Natural killer cell (primary cell): ENCODE measurements around the gene LYRM7. TPM values are rescaled to one million over a fixed set of nuclear protein-coding genes. Genes with fewer than 3 reads are reported as not detected.

ENCODE experiments used
- ATAC-seq, 3 donors: fragments of 150-1000 bp in 2 of 3; fragments of 200-7000 bp in 1 of 3; cut with Tn5 transposase; 1 replicate in 1 of 3; 2 replicates in 2 of 3; pipeline ENCODE4 v1.10.0; 2021; ENCODE audit warnings: mild to moderate bottlenecking in 2 of 3, moderate library complexity in 2 of 3
- DNase-seq, 2 donors: peaks; one replicate each; pipeline versions ENCODE4 v3.0.0 to v3.0.0-alpha.2; 2013 to 2021; ENCODE audit warnings: mixed read lengths in 1 of 2
- H3K27ac ChIP-seq: one replicate; pipeline ENCODE4 v1.5.1; 2013; ENCODE audit warnings: mild to moderate bottlenecking, low read length
- H3K27me3 ChIP-seq: one replicate; pipeline ENCODE4 v1.6.1; 2013; ENCODE audit warnings: low read length; ENCODE audit not compliant: control insufficient read depth, insufficient read depth
- H3K36me3 ChIP-seq: one replicate; pipeline ENCODE4 v1.6.1; 2013; ENCODE audit warnings: low read length; ENCODE audit not compliant: control insufficient read depth, insufficient read depth
- H3K4me1 ChIP-seq: one replicate; pipeline ENCODE4 v1.6.1; 2013; ENCODE audit warnings: low read length; ENCODE audit not compliant: control insufficient read depth, insufficient read depth
- H3K4me3 ChIP-seq: one replicate; pipeline ENCODE4 v1.5.1; 2013; ENCODE audit warnings: low read length
- H3K9me3 ChIP-seq: one replicate; pipeline ENCODE4 v1.6.1; 2013; ENCODE audit warnings: low read length; ENCODE audit not compliant: control insufficient read depth, insufficient read depth
- H3K27ac Mint-ChIP-seq, 2 donors: one replicate each; pipeline ENCODE4 v1.8.0; 2022; ENCODE audit warnings: mild to moderate bottlenecking in 2 of 2, mixed read lengths in 2 of 2, moderate library complexity in 1 of 2
- H3K27me3 Mint-ChIP-seq, 2 donors: one replicate each; pipeline ENCODE4 v1.8.0; 2022; ENCODE audit warnings: low read depth in 2 of 2, mixed read lengths in 2 of 2
- H3K36me3 Mint-ChIP-seq: one replicate; pipeline ENCODE4 v1.8.0; 2022; ENCODE audit warnings: mixed read lengths
- H3K4me1 Mint-ChIP-seq, 2 donors: one replicate each; pipeline ENCODE4 v1.8.0; 2022; ENCODE audit warnings: mixed read lengths in 2 of 2
- H3K4me3 Mint-ChIP-seq: one replicate; pipeline ENCODE4 v1.8.0; 2022; ENCODE audit warnings: mild to moderate bottlenecking, moderate library complexity, mixed read lengths
- H3K9me3 Mint-ChIP-seq, 2 donors: one replicate each; pipeline ENCODE4 v1.8.0; 2022; ENCODE audit warnings: mixed read lengths in 2 of 2
- WGBS: methylation state at CpG from one replicate; pipeline ENCODE4 v1.1.7; 2013; ENCODE audit warnings: missing lambda C conversion rate; ENCODE audit not compliant: insufficient coverage; 5-methylcytosine and 5-hydroxymethylcytosine counted together
- intact Hi-C: fragments of 100-400 bp; cut with micrococcal nuclease; formaldehyde crosslinking; loops from one replicate; pipeline ENCODE4 v1.14.2; 2022
- total RNA-seq, 4 donors: library from RNA; stranded (reverse); fragments of 120-200 nt in 1 of 4; gene quantifications; one replicate each; pipeline versions ENCODE4 v1.2.3 to v1.2.4, GENCODE V29; 2013 to 2022
- TF ChIP-seq, protein P1 (sequence below): fragments of 200-600 bp; IDR thresholded peaks from one replicate; pipeline ENCODE4 v1.8.0; 2022; ENCODE audit warnings: antibody characterized with exemption

Gene LYRM7
- total RNA-seq, 3 donors from 2014 or later (not counting 1 experiment from before 2014, with no cell fraction given) = 7.4 to 9.7 (median 7.6) TPM

DNA sequence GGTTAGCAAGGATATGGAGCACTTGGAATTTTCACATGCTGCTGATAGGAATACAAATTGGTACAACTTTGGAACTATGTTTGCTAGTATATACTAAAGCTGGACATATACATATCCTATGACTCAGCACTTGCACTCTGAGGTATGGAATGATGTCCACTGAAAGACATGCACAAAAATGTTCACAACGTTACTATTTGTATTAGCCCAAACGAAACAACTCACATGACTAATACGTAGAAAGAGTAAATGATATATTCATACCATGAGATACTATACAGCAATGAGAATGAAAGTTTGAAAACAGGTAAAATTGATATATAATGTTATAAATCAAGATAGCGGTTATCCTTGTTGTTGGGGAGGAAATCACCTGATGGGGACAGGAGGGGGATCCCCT is 47.6 kb downstream of the LYRM7 start:
- Histone ChIP-seq H3K27me3 (no peaks in the 10 kb centered on the region), H3K36me3 (no peaks in the 10 kb centered on the region), H3K4me1 (peaks cover 4% of the 10 kb centered on the region), H3K4me3 (no peak overlapping the region), H3K27ac (no peak overlapping the region), H3K9me3 (no peaks in the 10 kb centered on the region)
- Mint-ChIP-seq H3K27ac (no peak overlapping the region), H3K4me3 (no peak overlapping the region), H3K36me3 (no peaks in the 10 kb centered on the region), H3K9me3 (no peaks in the 10 kb centered on the region), H3K27me3 (peaks cover 3 to 8% of the 10 kb centered on the region in 2 donors), H3K4me1 (peaks cover 4 to 7% of the 10 kb centered on the region in 2 donors)
- ATAC-seq (no peak), DNase-seq (no peak)
- 89% methylated on average over 1 of the region's 4 CpGs for WGBS
- intact Hi-C loops = no loop called here
- TF ChIP-seq, protein P1, sequence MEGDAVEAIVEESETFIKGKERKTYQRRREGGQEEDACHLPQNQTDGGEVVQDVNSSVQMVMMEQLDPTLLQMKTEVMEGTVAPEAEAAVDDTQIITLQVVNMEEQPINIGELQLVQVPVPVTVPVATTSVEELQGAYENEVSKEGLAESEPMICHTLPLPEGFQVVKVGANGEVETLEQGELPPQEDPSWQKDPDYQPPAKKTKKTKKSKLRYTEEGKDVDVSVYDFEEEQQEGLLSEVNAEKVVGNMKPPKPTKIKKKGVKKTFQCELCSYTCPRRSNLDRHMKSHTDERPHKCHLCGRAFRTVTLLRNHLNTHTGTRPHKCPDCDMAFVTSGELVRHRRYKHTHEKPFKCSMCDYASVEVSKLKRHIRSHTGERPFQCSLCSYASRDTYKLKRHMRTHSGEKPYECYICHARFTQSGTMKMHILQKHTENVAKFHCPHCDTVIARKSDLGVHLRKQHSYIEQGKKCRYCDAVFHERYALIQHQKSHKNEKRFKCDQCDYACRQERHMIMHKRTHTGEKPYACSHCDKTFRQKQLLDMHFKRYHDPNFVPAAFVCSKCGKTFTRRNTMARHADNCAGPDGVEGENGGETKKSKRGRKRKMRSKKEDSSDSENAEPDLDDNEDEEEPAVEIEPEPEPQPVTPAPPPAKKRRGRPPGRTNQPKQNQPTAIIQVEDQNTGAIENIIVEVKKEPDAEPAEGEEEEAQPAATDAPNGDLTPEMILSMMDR = no peak

DNA sequence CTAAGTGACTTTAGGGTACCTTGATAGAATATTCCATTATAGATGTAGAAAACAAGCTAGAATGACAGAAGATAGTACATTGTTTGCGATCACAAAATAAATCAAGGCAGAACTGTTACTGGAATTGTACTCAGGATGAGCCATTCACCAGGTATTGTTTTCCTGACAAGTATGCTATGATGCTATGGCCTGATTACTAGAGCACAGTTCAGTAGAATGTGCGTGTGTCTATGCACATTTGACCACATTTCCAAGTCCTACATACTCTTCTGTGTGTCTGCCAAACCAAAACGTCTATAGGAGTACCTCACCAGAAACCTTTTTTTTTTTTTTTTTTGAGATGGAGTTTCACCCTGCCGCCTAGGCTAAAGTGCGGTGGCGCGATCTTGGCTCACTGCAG is 49.8 kb downstream of the LYRM7 start:
- H3K36me3 Mint-ChIP-seq = no peaks in the 10 kb centered on the region
- no peaks in the 10 kb centered on the region for H3K9me3 Mint-ChIP-seq
- intact Hi-C loops = no loop called here
- Histone ChIP-seq H3K27ac (no peak overlapping the region), H3K27me3 (no peaks in the 10 kb centered on the region), H3K36me3 (no peaks in the 10 kb centered on the region), H3K9me3 (no peaks in the 10 kb centered on the region), H3K4me1 (peaks cover 19% of the 10 kb centered on the region), H3K4me3 (no peak overlapping the region)
- TF ChIP-seq, protein P1 = no peak
- H3K27ac Mint-ChIP-seq = no peak overlapping the region
- 91% methylated on average over 7 of the region's 7 CpGs for WGBS
- H3K4me3 Mint-ChIP-seq = no peak overlapping the region
- DNase-seq (no peak), ATAC-seq (no peak)
- peaks cover 3 to 8% of the 10 kb centered on the region in 2 donors for H3K27me3 Mint-ChIP-seq
- no peaks in the 10 kb centered on the region for H3K4me1 Mint-ChIP-seq

DNA sequence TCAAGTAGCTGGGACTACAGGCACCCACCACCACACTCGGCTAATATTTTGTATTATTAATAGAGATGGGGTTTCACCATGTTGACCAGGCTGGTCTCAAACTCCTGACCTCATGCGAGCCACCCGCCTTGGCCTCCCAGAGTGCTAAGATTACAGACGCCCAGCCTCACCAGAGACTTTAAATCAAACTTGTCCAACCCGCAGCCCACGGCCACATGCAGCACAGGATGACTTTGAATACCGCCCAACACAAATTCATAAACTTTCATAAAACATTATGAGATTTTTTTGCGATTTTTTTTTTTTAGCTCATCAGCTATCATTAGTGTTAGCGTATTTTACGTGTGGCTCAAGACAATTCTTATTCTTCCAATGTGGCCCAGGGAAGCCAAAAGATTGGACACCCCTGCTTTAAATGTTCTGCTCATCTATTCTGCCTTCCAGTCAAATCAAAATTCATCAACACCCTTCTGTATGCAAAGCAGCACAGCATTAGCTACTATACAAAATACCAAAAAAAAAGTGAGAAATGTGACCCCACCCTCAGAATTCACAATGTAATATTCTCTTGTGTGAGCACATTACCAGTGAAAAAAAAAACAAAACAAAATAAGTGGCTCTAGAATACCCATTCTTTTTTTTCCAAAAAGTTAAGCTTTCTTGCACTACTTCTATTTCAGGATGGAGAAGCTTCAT is 50.4 kb downstream of the LYRM7 start:
- Mint-ChIP-seq H3K27ac (no peak overlapping the region), H3K9me3 (no peaks in the 10 kb centered on the region), H3K27me3 (peaks cover 3 to 8% of the 10 kb centered on the region in 2 donors), H3K4me3 (no peak overlapping the region), H3K36me3 (no peaks in the 10 kb centered on the region), H3K4me1 (no peaks in the 10 kb centered on the region)
- H3K4me1 ChIP-seq = peaks cover 19% of the 10 kb centered on the region
- no peaks in the 10 kb centered on the region for H3K27me3 ChIP-seq
- no peak for DNase-seq
- no peaks in the 10 kb centered on the region for H3K36me3 ChIP-seq
- H3K4me3 ChIP-seq = no peak overlapping the region
- whole genome bisulfite sequencing = 90% methylated on average over 9 of the region's 10 CpGs
- ATAC-seq = no peak
- no peaks in the 10 kb centered on the region for H3K9me3 ChIP-seq
- TF ChIP-seq, protein P1 = no peak
- intact Hi-C loops = no loop called here
- H3K27ac ChIP-seq = no peak overlapping the region

DNA sequence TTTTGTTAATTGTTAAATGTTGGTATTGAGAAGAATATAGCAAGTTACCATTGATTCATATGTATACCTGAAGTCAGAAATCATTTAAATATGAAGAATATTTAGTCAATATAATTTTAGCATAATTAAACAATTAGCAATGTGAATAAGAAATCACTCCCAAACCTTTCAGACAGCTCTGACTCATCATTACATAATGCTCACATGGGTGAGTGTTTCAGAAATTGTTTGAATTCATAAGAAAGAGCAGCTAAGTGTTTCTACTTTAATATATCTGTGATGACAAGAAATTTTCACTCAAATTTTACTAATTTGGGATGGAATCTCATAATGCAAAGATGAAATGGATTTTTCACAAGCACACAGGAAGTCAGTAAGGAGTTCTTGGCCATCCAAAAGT is 51.1 kb downstream of the LYRM7 start:
- Histone ChIP-seq H3K27ac (no peak overlapping the region), H3K9me3 (no peaks in the 10 kb centered on the region), H3K4me1 (peaks cover 19% of the 10 kb centered on the region), H3K36me3 (no peaks in the 10 kb centered on the region), H3K4me3 (no peak overlapping the region), H3K27me3 (no peaks in the 10 kb centered on the region)
- no peaks in the 10 kb centered on the region for H3K9me3 Mint-ChIP-seq
- ATAC-seq (no peak), DNase-seq (no peak)
- H3K27ac Mint-ChIP-seq = no peak overlapping the region
- TF ChIP-seq, protein P1 = no peak
- peaks cover 3 to 8% of the 10 kb centered on the region in 2 donors for H3K27me3 Mint-ChIP-seq
- no peaks in the 10 kb centered on the region for H3K4me1 Mint-ChIP-seq
- no peaks in the 10 kb centered on the region for H3K36me3 Mint-ChIP-seq
- intact Hi-C loops = no loop called here
- no peak overlapping the region for H3K4me3 Mint-ChIP-seq
